SK-N-SH (cell line): ENCODE measurements around the gene TSSK6.

ENCODE experiments used
- CTCF ChIP-seq: fragments of 200-600 bp; sonication (generic); IDR thresholded peaks from 2 replicates; pipeline ENCODE4 v1.6.1; 2017; ENCODE audit warnings: antibody characterized with exemption, mild to moderate bottlenecking, moderate library complexity
- ELF1 ChIP-seq: IDR thresholded peaks from 2 replicates; pipeline ENCODE4 v1.4.0; 2012
- GATA2 ChIP-seq: sonication (generic); formaldehyde crosslinking; IDR thresholded peaks from 2 replicates; pipeline ENCODE4 v1.5.0; 2020; ENCODE audit warnings: mild to moderate bottlenecking, missing genetic modification reagents
- MXI1 ChIP-seq: IDR thresholded peaks from 2 replicates; pipeline ENCODE4 v1.6.1; 2012; ENCODE audit warnings: mild to moderate bottlenecking, low read depth, low read length, improper control_type of control experiment
- NFIC ChIP-seq: IDR thresholded peaks from 2 replicates; pipeline ENCODE4 v1.4.0; 2012; ENCODE audit warnings: borderline replicate concordance
- PBX3 ChIP-seq: IDR thresholded peaks from 2 replicates; pipeline ENCODE4; 2012
- POLR2AphosphoS5 ChIP-seq: IDR thresholded peaks from 2 replicates; pipeline ENCODE4 v1.6.1; 2012; ENCODE audit warnings: low read depth, low read length
- RAD21 ChIP-seq: IDR thresholded peaks from 2 replicates; pipeline ENCODE4 v1.6.1; 2012; ENCODE audit warnings: mild to moderate bottlenecking, low read length
- REST ChIP-seq: IDR thresholded peaks from 2 replicates; pipeline ENCODE4 v1.6.1; 2012; ENCODE audit warnings: mild to moderate bottlenecking, low read depth, low read length, moderate library complexity
- RXRA ChIP-seq: IDR thresholded peaks from 2 replicates; pipeline ENCODE4 v1.4.0; 2012; ENCODE audit warnings: low read depth, mild to moderate bottlenecking, borderline replicate concordance
- SIN3A ChIP-seq: IDR thresholded peaks from 2 replicates; pipeline ENCODE4 v1.6.1; 2012; ENCODE audit warnings: low read depth, mild to moderate bottlenecking, low read length, moderate library complexity, borderline replicate concordance
- TEAD4 ChIP-seq: IDR thresholded peaks from 2 replicates; pipeline ENCODE4 v1.4.0; 2012; ENCODE audit warnings: mild to moderate bottlenecking, borderline replicate concordance; ENCODE audit not compliant: insufficient read depth
- YY1 ChIP-seq: IDR thresholded peaks from 2 replicates; pipeline ENCODE4 v1.4.0; 2012; ENCODE audit warnings: low read depth, mild to moderate bottlenecking

- TF ChIP-seq NFIC: no peak
- TF ChIP-seq SIN3A: no peak
- no peak for TF ChIP-seq YY1
- TF ChIP-seq CTCF: no peak
- no peak for TF ChIP-seq REST
- TF ChIP-seq RAD21: no peak
- no peak for TF ChIP-seq RXRA
- TF ChIP-seq GATA2: no peak
- no peak for TF ChIP-seq MXI1
- no peak for TF ChIP-seq POLR2AphosphoS5
- TF ChIP-seq PBX3: no peak
- TF ChIP-seq TEAD4: no peak
- TF ChIP-seq ELF1: no peak
Measured at GRCh38 chr19:19545707-19546106, 30.4 kb upstream of the TSSK6 start.
